Endothelial cell of umbilical vein (primary cell): ENCODE measurements around the gene ARHGEF16. TPM values are rescaled to one million over a fixed set of nuclear protein-coding genes. Genes with fewer than 3 reads are reported as not detected.

ENCODE experiments used
- BruUV-seq: library from RNA; stranded (reverse); fragments of 400-500 nt; replicated peaks from 2 replicates; lab custom pipeline; 2021; lab: Mats Ljungman, UMichigan
- CTCF ChIA-PET: fragments of 300-600, 350-600 bp; sonication (Branson Sonifier 250); formaldehyde crosslinking; loops from one replicate; lab custom pipeline; 2021; ENCODE audit warnings: antibody characterized with exemption, inconsistent platforms; lab: Charles Lee
- POLR2A ChIA-PET: fragments of 300-600, 350-600 bp; sonication (Branson Sonifier 250); formaldehyde crosslinking; loops from one replicate; lab custom pipeline; 2021; ENCODE audit warnings: antibody characterized with exemption, inconsistent platforms; lab: Charles Lee
- DNase-seq: peaks from one replicate; pipeline ENCODE4 v3.0.0-alpha.2; 2011; ENCODE audit warnings: low read depth, low spot score
- FAIRE-seq: peaks from 2 replicates; lab custom pipeline; 2011; peaks lifted over from hg19 to GRCh38; lab: Jason Lieb, UNC
- H2AFZ ChIP-seq: 2 replicates; pipeline ENCODE4 v1.6.0; 2012; ENCODE audit warnings: low read depth, low read length, control low read depth, inconsistent platforms
- H3K27ac ChIP-seq: 2 replicates; pipeline ENCODE4 v1.5.1; 2011; ENCODE audit warnings: low read depth, mild to moderate bottlenecking, control low read depth, low read length, moderate library complexity; ENCODE audit not compliant: insufficient read depth
- H3K27me3 ChIP-seq, 2 experiments: 2 replicates each; pipeline versions ENCODE4 v1.6.0 to v1.6.1; 2011; ENCODE audit warnings: low read length in 2 of 2, mixed read lengths in 1 of 2; ENCODE audit not compliant: control insufficient read depth in 2 of 2, insufficient read depth in 2 of 2
- H3K36me3 ChIP-seq, 2 experiments: 2 replicates in 1 of 2; 3 replicates in 1 of 2; pipeline ENCODE4 v1.5.1; 2011; ENCODE audit warnings: low read length in 2 of 2, mild to moderate bottlenecking in 1 of 2, moderate library complexity in 1 of 2; ENCODE audit not compliant: control insufficient read depth in 2 of 2, insufficient read depth in 2 of 2; ENCODE audit errors: extremely low read depth in 1 of 2
- H3K4me1 ChIP-seq: 3 replicates; pipeline ENCODE4 v1.5.1; 2011; ENCODE audit warnings: mild to moderate bottlenecking, low read length; ENCODE audit not compliant: control insufficient read depth, insufficient read depth; ENCODE audit errors: extremely low read depth
- H3K4me2 ChIP-seq: 2 replicates; pipeline ENCODE4 v1.6.1; 2011; ENCODE audit warnings: low read length, control low read depth, mixed read lengths; ENCODE audit not compliant: insufficient read depth
- H3K4me3 ChIP-seq, 3 experiments: fragments of 200-600 bp in 1 of 3; sonication (generic), shearing (Covaris generic) in 1 of 3; replicated peaks in 1 of 3; 2 replicates each; pipeline ENCODE4 v1.5.1; 2011 to 2016; ENCODE audit warnings: control low read depth in 3 of 3, low read length in 3 of 3, mild to moderate bottlenecking in 2 of 3, inconsistent platforms in 1 of 3, low read depth in 1 of 3, moderate library complexity in 1 of 3; ENCODE audit not compliant: insufficient read depth in 1 of 3
- H3K79me2 ChIP-seq: 2 replicates; pipeline ENCODE4 v1.6.0; 2012; ENCODE audit warnings: low read length, inconsistent platforms; ENCODE audit not compliant: control insufficient read depth, insufficient read depth
- H3K9ac ChIP-seq: replicated peaks from 2 replicates; pipeline ENCODE3; 2011; ENCODE audit warnings: low read length, control low read depth; ENCODE audit not compliant: insufficient read depth; ENCODE audit errors: extremely low read depth
- H3K9me1 ChIP-seq: replicated peaks from 3 replicates; pipeline ENCODE4 v1.6.0; 2011; ENCODE audit warnings: mild to moderate bottlenecking, low read length; ENCODE audit not compliant: control insufficient read depth, insufficient read depth; ENCODE audit errors: extremely low read depth
- H3K9me3 ChIP-seq: replicated peaks from 2 replicates; pipeline ENCODE4 v1.5.1; 2012; ENCODE audit warnings: low read length, inconsistent platforms; ENCODE audit not compliant: control insufficient read depth, insufficient read depth
- H4K20me1 ChIP-seq: replicated peaks from 2 replicates; pipeline ENCODE3; 2011; ENCODE audit warnings: mild to moderate bottlenecking, low read length; ENCODE audit not compliant: control insufficient read depth, insufficient read depth; ENCODE audit errors: extremely low read depth
- CTCF ChIP-seq, 2 donors: IDR thresholded peaks; 1 replicate in 1 of 2; 2 replicates in 1 of 2; pipeline ENCODE4 v1.5.1; 2011; ENCODE audit warnings: low read length in 2 of 2, mild to moderate bottlenecking in 2 of 2, moderate library complexity in 2 of 2, control low read depth in 1 of 2, inconsistent platforms in 1 of 2, low read depth in 1 of 2; ENCODE audit not compliant: insufficient read depth in 1 of 2; ENCODE audit errors: extremely low read depth in 1 of 2
- EZH2 ChIP-seq: IDR thresholded peaks from 2 replicates; pipeline ENCODE4 v1.6.1; 2012; ENCODE audit warnings: borderline replicate concordance, low read depth, mild to moderate bottlenecking, moderate library complexity, low read length, inconsistent platforms; ENCODE audit not compliant: severe bottlenecking
- FOS ChIP-seq: IDR thresholded peaks from 2 replicates; pipeline ENCODE4 v1.6.1; 2011; ENCODE audit warnings: mild to moderate bottlenecking, low read length, moderate library complexity, borderline replicate concordance; ENCODE audit not compliant: insufficient read depth
- GATA2 ChIP-seq: IDR thresholded peaks from 2 replicates; pipeline ENCODE4 v1.7.0; 2011; ENCODE audit warnings: low read depth, mild to moderate bottlenecking, moderate library complexity, mixed read lengths, low read length; ENCODE audit not compliant: insufficient read length, insufficient read depth
- JUN ChIP-seq: IDR thresholded peaks from 2 replicates; pipeline ENCODE4 v1.6.1; 2011; ENCODE audit warnings: borderline replicate concordance, low read depth; ENCODE audit not compliant: insufficient read length, insufficient read depth
- MAX ChIP-seq: IDR thresholded peaks from 2 replicates; pipeline ENCODE4 v1.6.1; 2011; ENCODE audit not compliant: insufficient read depth, insufficient read length
- MYC ChIP-seq: IDR thresholded peaks from one replicate; pipeline ENCODE4 v1.6.1; 2011; ENCODE audit warnings: mild to moderate bottlenecking, low read depth, low read length
- POLR2A ChIP-seq: IDR thresholded peaks from 2 replicates; pipeline ENCODE4 v1.6.1; 2012; ENCODE audit warnings: low read depth, mild to moderate bottlenecking, control low read depth, low read length
- POLR2AphosphoS5 ChIP-seq: IDR thresholded peaks from 2 replicates; pipeline ENCODE4 v1.6.1; 2012; ENCODE audit warnings: low read depth, mild to moderate bottlenecking, control low read depth, low read length, moderate library complexity; ENCODE audit not compliant: insufficient read depth
- dilution Hi-C: fragments of 300-500 bp; cut with MboI; formaldehyde crosslinking; loops from one replicate; pipeline ENCODE4 v1.15.0; 2019; ENCODE audit warnings: low sequenced_read_pairs; ENCODE audit not compliant: extremely low pct_ligation_motif_present
- intact Hi-C: fragments of 100-400 bp; cut with micrococcal nuclease; formaldehyde crosslinking; loops from one replicate; pipeline ENCODE4 v1.10.0; 2022
- polyA plus RNA-seq, 4 experiments: library from polyadenylated mRNA; depleted of rRNA in 3 of 4; stranded (reverse) in 3 of 4; unstranded in 1 of 4; fragments of >200 nt; gene quantifications; 2 replicates each; pipeline versions ENCODE4 v1.2.1 to v1.2.3, GENCODE V29; 2011 to 2012; ENCODE audit warnings: missing spikeins in 1 of 4
- total RNA-seq: library from RNA; stranded (reverse); gene quantifications from 2 replicates; pipeline ENCODE4 v1.2.3, GENCODE V29; 2021

Gene ARHGEF16
- total and polyA plus RNA-seq, 2 donors (not counting 3 experiments of a cell fraction or from before 2014, with no cell fraction given), result 0.52 to 1.3 TPM

- no peak overlapping the region for H3K4me3 ChIP-seq
- H3K27me3 ChIP-seq, result no peaks in the 10 kb centered on the region
- POLR2A ChIA-PET, result no interaction called here
- H3K9me1 ChIP-seq, result no peaks in the 10 kb centered on the region
- H3K9me3 ChIP-seq, result no peaks in the 10 kb centered on the region
- dilution Hi-C loops, result no loop called here
- no peaks in the 10 kb centered on the region for H3K4me1 ChIP-seq
- TF ChIP-seq POLR2AphosphoS5 (no peak), CTCF (IDR thresholded peaks at IDR 0.05; ENCODE audit: extremely low read depth in 1 of 2, insufficient read depth in 1 of 2, low read depth in 1 of 2, low read length in 2 of 2) (no peak), POLR2A (no peak), MAX (no peak), GATA2 (no peak), EZH2 (no peak), MYC (no peak), FOS (no peak), JUN (no peak)
- H4K20me1 ChIP-seq, result no peaks in the 10 kb centered on the region
- no peak overlapping the region for H3K9ac ChIP-seq
- no TSS peak for BruUV-seq
- CTCF ChIA-PET, result interaction anchor here (1.7 kb wide), 1 partner anchor 20 kb away, joined by 4 read pairs; no protein-coding TSS in a partner anchor
- H2AFZ ChIP-seq, result no peak overlapping the region
- no peak overlapping the region for H3K4me2 ChIP-seq
- H3K27ac ChIP-seq, result no peak overlapping the region
- FAIRE-seq, result no peak
- H3K36me3 ChIP-seq, result no peaks in the 10 kb centered on the region
- no peaks in the 10 kb centered on the region for H3K79me2 ChIP-seq
- DNase-seq, result no peak
- intact Hi-C loops, result no loop called here
These were observed 21.4 kb upstream of the ARHGEF16 start for GRCh38 chr1:3433076-3433475.
